Ishikawa (cell line): ENCODE data around the gene PROK1.
"Not testable (repeated sequence)": the region's sequence is repeated elsewhere in the genome, so short reads cannot be mapped to it uniquely, and the experiment has no call there.

Experiments used
- EP300 ChIP-seq: IDR thresholded peaks from 2 replicates; pipeline ENCODE4 v1.6.1; 2012; ENCODE audit warnings: borderline replicate concordance
- NFIC ChIP-seq: IDR thresholded peaks from 2 replicates; pipeline ENCODE4 v1.6.1; 2012
- TF ChIP-seq, protein P1 (sequence below): IDR thresholded peaks from 2 replicates; pipeline ENCODE4 v1.6.1; 2012; ENCODE audit warnings: low read depth, mild to moderate bottlenecking

- TF ChIP-seq EP300: peak; percentile 73; the same call in 1 of the 2 replicates
- not testable (repeated sequence) for TF ChIP-seq NFIC
- TF ChIP-seq, protein P1, sequence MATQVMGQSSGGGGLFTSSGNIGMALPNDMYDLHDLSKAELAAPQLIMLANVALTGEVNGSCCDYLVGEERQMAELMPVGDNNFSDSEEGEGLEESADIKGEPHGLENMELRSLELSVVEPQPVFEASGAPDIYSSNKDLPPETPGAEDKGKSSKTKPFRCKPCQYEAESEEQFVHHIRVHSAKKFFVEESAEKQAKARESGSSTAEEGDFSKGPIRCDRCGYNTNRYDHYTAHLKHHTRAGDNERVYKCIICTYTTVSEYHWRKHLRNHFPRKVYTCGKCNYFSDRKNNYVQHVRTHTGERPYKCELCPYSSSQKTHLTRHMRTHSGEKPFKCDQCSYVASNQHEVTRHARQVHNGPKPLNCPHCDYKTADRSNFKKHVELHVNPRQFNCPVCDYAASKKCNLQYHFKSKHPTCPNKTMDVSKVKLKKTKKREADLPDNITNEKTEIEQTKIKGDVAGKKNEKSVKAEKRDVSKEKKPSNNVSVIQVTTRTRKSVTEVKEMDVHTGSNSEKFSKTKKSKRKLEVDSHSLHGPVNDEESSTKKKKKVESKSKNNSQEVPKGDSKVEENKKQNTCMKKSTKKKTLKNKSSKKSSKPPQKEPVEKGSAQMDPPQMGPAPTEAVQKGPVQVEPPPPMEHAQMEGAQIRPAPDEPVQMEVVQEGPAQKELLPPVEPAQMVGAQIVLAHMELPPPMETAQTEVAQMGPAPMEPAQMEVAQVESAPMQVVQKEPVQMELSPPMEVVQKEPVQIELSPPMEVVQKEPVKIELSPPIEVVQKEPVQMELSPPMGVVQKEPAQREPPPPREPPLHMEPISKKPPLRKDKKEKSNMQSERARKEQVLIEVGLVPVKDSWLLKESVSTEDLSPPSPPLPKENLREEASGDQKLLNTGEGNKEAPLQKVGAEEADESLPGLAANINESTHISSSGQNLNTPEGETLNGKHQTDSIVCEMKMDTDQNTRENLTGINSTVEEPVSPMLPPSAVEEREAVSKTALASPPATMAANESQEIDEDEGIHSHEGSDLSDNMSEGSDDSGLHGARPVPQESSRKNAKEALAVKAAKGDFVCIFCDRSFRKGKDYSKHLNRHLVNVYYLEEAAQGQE: not testable (repeated sequence)
Observed at GRCh38 chr1:110439873-110440272, 11.1 kb upstream of the PROK1 start.
